HG03280 (cell line): Measurements from ENCODE around the gene CBLB.
A peak's percentile ranks its signal among the peaks of the same experiment; 100 is the strongest.
"Not testable (repeated sequence)": the region's sequence is repeated elsewhere in the genome, so short reads cannot be mapped to it uniquely, and the experiment has no call there.

Experiments
- ATAC-seq: cut with Tn5 transposase; IDR thresholded peaks from one replicate; pipeline ENCODE4 v1.9.1; 2021; ENCODE audit warnings: mild to moderate bottlenecking, moderate library complexity; ENCODE audit not compliant: unreplicated experiment

CBLB gene

GRCh38 chr3:105823149-105823867, 45.5 kb downstream of the CBLB start:
- ATAC-seq: no peak

- no peak for ATAC-seq
Observed at GRCh38 chr3:105822171-105823123, 46.4 kb downstream of the CBLB start.

DNA sequence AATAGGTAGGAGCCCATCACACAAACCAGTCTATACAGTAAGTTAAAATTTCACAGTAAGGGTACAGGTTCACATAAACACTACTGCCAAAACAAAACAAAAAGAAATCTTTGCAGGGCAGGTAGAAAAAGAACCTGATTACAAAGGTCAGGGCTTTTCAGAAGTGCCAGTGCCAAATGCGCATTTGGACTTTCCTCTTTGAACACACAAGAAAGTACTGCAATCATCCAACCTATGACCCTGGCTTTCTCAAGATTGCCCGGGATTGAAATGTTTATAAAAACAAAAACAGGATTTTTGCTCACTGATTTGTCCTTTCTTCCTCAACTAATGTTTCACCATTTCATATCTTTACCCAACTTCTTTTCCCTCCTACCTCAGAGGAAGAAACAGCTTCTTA, 47.4 kb downstream of the CBLB start:
- no peak for ATAC-seq

DNA sequence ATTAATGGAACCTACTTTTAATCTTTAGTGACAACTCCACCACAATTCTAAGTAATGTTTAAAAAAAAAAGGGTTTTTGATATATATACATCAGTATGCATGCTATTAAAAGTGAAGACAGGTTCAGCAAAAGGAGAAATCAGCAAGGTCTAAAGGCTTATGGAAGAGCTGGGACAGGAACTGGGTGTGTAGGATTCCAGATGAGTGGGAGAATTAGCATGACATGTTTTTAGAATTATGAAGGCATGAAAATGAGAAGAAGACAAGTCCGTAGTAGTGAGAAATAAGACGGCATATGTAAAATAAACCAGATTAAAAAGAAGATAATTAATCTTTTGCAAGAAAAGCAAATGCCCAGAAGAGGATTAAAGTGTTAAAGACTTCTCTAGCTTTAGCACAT, 52.0 kb downstream of the CBLB start:
- no peak for ATAC-seq

DNA sequence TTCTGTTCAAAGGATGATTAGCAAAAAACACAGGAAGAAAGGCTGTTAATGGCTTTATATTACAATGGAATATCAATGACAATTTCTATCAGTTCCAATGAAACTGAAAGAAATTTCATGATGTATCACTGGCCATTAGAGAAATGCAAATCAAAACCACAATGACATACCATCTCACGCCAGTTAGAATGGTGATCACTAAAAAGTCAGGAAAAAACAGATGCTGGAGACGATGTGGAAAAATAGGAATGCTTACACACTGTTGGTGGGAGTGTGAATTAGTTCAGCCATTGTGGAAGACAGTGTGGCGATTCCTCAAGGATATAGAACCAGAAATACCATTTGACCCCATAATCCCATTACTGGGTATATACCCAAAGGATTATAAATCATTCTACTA, 53.5 kb downstream of the CBLB start:
- not testable (repeated sequence) for ATAC-seq

GRCh38 chr3:105813710-105814109, 55.1 kb downstream of the CBLB start:
- ATAC-seq: no peak

- ATAC-seq: no peak
Observed at GRCh38 chr3:105812194-105812586, 56.6 kb downstream of the CBLB start.

DNA sequence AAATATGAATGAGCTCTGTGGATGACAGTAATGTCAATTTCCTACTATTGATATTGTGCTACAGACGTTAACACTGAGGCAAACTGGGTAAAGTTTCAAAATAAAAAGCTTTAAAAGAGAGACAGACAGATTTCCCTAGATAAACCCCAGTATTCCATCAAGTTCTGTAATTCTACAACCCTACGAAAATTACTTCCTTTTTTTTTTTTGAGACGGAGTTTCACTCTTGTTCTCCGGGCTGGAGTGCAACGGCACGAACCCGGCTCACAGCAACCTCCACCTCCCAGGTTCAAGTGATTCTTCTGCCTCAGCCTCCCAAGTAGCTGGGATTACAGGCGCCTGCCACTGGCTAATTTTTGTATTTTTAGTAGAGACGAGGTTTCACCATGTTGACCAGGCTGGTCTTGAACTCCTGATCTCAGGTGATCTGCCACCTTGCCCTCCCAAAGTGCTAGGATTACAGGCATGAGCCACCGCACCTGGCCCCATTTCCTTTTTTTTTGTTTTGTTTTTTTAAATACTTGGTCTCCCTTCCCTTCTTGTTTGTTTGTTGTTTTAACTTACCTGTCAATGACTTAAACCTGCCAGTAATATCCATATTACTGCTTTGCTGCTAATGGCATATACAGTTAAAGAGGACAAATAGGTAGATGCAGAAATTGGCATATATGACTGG, 57.2 kb downstream of the CBLB start:
- ATAC-seq: no peak

GRCh38 chr3:105809208-105809888, 59.5 kb downstream of the CBLB start:
- no peak for ATAC-seq

GRCh38 chr3:105807701-105808100, 61.1 kb downstream of the CBLB start:
- ATAC-seq: no peak

DNA sequence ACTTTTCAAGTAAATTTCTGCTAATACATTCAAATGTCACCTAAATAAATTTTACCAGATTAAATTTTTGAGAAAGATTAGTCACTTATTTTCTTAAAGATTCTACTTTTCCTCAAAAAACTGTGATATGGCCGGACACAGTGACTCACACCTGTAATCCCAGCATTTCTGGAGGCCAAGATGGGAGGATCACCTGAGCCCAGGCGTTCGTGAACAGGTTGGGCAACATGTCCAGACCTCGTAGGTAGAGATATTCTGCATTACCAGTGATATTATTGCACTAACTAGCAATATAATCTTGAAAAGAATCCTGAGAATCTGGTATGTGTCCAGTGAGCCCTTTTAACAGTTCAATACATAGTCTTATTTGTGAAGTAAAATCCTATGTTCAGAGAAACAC, 61.7 kb downstream of the CBLB start:
- no peak for ATAC-seq

DNA sequence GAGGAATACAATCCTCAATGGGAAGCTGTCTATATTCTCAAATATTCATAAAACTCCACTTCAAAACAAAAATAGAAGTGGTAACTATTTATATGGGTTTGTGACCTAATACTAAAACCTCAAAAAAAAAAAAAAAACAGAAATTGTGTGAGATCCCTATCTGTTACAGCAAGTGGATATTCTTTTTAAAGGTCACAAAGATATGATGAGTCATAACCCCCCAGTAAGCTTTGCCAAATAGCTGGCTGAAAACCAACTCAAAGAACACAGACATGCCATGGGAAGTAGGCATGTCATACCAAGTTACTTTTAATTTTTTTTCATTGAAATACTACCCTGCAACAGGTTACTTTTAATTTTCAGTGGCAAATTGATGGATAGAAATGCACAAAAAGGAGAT, 62.5 kb downstream of the CBLB start:
- ATAC-seq: no peak

GRCh38 chr3:105805404-105805803, 63.4 kb downstream of the CBLB start:
- no peak for ATAC-seq

GRCh38 chr3:105802118-105802706, 66.6 kb downstream of the CBLB start:
- ATAC-seq: no peak

DNA sequence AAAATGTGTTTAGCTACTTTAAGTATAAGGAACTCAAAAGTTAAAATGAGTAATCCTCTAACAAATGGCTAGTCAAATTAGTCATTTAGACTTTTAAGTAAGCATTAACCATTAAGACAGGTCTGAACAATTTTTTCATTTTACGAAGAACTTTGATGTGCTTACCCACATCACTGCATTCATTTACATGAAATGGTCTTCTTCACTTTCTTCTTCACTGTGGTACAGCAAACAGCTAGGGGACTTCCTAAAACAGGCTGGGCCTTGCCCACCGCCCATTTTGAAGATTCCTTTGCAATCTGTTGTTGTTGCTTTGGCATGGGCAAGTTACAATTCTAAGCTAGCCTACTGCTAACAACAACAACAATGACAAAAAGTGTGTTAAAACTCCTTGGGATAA, 67.4 kb downstream of the CBLB start:
- no peak for ATAC-seq

DNA sequence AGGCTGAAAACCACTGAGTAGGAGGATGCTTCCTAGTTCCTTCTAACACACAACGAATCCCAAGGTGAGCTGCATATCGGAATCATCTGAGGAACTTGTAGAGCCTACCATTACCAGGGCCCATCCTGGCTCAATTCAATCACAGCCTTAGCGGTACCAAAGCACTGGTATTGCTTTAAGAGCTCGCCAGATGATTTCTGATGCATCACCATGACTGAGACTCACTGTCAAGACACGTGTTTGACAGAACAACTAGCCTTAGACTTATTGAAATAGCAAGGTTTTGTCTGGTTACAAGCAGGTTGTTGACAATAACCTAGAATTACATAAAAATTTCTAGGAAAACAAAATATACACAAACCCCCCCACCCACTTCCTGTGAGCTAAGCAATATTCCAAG, 68.5 kb downstream of the CBLB start:
- ATAC-seq: no peak

GRCh38 chr3:105799286-105799685, 69.5 kb downstream of the CBLB start:
- no peak for ATAC-seq

- peak; percentile 68 for ATAC-seq
Observed at GRCh38 chr3:105798381-105798934, 70.4 kb downstream of the CBLB start.

- ATAC-seq: no peak
Observed at GRCh38 chr3:105793040-105793439, 75.8 kb downstream of the CBLB start.
